ENCODE results near the gene GAPDHS. TPM values are rescaled to one million over a fixed set of nuclear protein-coding genes. Genes with fewer than 3 reads are reported as not detected.

The GAPDHS gene
- total RNA-seq, 4 donors from 2014 or later: not detected

GRCh38 chr19:35560677-35561076 lies 27.4 kb downstream of the GAPDHS start:
- Histone ChIP-seq H3K27ac (no peak overlapping the region), H3K36me3 (no peaks in the 10 kb centered on the region), H3K27me3 (peaks cover 19 to 31% (median 30%) of the 10 kb centered on the region in 3 donors), H3K9me3 (no peaks in the 10 kb centered on the region), H3K4me1 (peaks cover 0 to 9% of the 10 kb centered on the region in 2 donors), H3K4me3 (no peak overlapping the region)
- in situ Hi-C loops (cut with MboI; ENCODE audit: low sequenced_read_pairs in 4 of 4): no loop called here
- DNase-seq: no peak
- TF ChIP-seq CTCF (IDR thresholded peaks at IDR 0.05 in 4 of 5, conservative IDR thresholded peaks at IDR 0.05 in 1 of 5): no peak
- no peak for TF ChIP-seq POLR2A (IDR thresholded peaks at IDR 0.05)
- no peak for ATAC-seq
- intact Hi-C loops (cut with DNase I; ENCODE audit: low total_unique reads): no loop called here

- peaks cover 0 to 9% of the 10 kb centered on the region in 2 donors for H3K4me1 ChIP-seq
- no peak overlapping the region for H3K4me3 ChIP-seq
- intact Hi-C loops (cut with DNase I; ENCODE audit: low total_unique reads): no loop called here
- no peaks in the 10 kb centered on the region for H3K36me3 ChIP-seq
- DNase-seq: no peak
- TF ChIP-seq POLR2A (IDR thresholded peaks at IDR 0.05) (no peak), CTCF (IDR thresholded peaks at IDR 0.05 in 4 of 5, conservative IDR thresholded peaks at IDR 0.05 in 1 of 5) (no peak)
- ATAC-seq: no peak
- no peak overlapping the region for H3K27ac ChIP-seq
- no peaks in the 10 kb centered on the region for H3K9me3 ChIP-seq
- H3K27me3 ChIP-seq: peaks cover 19 to 31% (median 30%) of the 10 kb centered on the region in 3 donors
- in situ Hi-C loops (cut with MboI; ENCODE audit: low sequenced_read_pairs in 4 of 4): no loop called here
Observed at GRCh38 chr19:35561436-35561835, 28.2 kb downstream of the GAPDHS start.

GRCh38 chr19:35562336-35562735 lies 29.1 kb downstream of the GAPDHS start:
- H3K9me3 ChIP-seq: no peaks in the 10 kb centered on the region
- H3K27me3 ChIP-seq: peaks cover 19 to 30% (median 29%) of the 10 kb centered on the region in 3 donors
- DNase-seq (no peak), ATAC-seq (no peak)
- intact Hi-C loops (cut with DNase I; ENCODE audit: low total_unique reads) (no loop called here), in situ Hi-C loops (cut with MboI; ENCODE audit: low sequenced_read_pairs in 4 of 4) (no loop called here)
- TF ChIP-seq CTCF (IDR thresholded peaks at IDR 0.05 in 4 of 5, conservative IDR thresholded peaks at IDR 0.05 in 1 of 5) (no peak), POLR2A (IDR thresholded peaks at IDR 0.05) (no peak)
- H3K4me3 ChIP-seq: no peak overlapping the region
- H3K27ac ChIP-seq: no peak overlapping the region
- no peaks in the 10 kb centered on the region for H3K36me3 ChIP-seq
- H3K4me1 ChIP-seq: peaks cover 0 to 9% of the 10 kb centered on the region in 2 donors

- TF ChIP-seq POLR2A (IDR thresholded peaks at IDR 0.05) (no peak), CTCF (IDR thresholded peaks at IDR 0.05 in 4 of 5, conservative IDR thresholded peaks at IDR 0.05 in 1 of 5) (no peak)
- Histone ChIP-seq H3K4me3 (no peak overlapping the region), H3K9me3 (no peaks in the 10 kb centered on the region), H3K4me1 (peaks cover 0 to 6% of the 10 kb centered on the region in 2 donors), H3K27ac (no peak overlapping the region), H3K27me3 (peaks cover 19 to 29% (median 29%) of the 10 kb centered on the region in 3 donors), H3K36me3 (no peaks in the 10 kb centered on the region)
- intact Hi-C loops (cut with DNase I; ENCODE audit: low total_unique reads) (no loop called here), in situ Hi-C loops (cut with MboI; ENCODE audit: low sequenced_read_pairs in 4 of 4) (no loop called here)
- ATAC-seq (no peak), DNase-seq (no peak)
Observed at GRCh38 chr19:35562776-35563175, 29.5 kb downstream of the GAPDHS start.

GRCh38 chr19:35563207-35563829 lies 30.1 kb downstream of the GAPDHS start, which contains the start of gene ATP4A:
TSS of gene ATP4A (minus strand) at chr19:35563658. CDS start at chr19:35563629, 29 bp downstream.
- Histone ChIP-seq H3K36me3 (no peaks in the 10 kb centered on the region), H3K27me3 (peaks cover 14 to 24% (median 24%) of the 10 kb centered on the region in 3 donors), H3K27ac (no peak within 1 kb of the TSS), H3K9me3 (no peaks in the 10 kb centered on the region), H3K4me1 (peaks cover 0 to under 1% of the 10 kb centered on the region in 2 donors), H3K4me3 (no peak within 1 kb of the TSS)
- ATAC-seq (no peak), DNase-seq (no peak)
- no peak for TF ChIP-seq POLR2A (IDR thresholded peaks at IDR 0.05)
- TF ChIP-seq CTCF (IDR thresholded peaks at IDR 0.05 in 4 of 5, conservative IDR thresholded peaks at IDR 0.05 in 1 of 5): no peak
- in situ Hi-C loops (cut with MboI; ENCODE audit: low sequenced_read_pairs in 4 of 4): no loop called here
- intact Hi-C loops (cut with DNase I; ENCODE audit: low total_unique reads): no loop called here
